Coronary artery (tissue), 2 donors: Measurements from ENCODE around the gene RPL38.
A peak's percentile ranks its signal among the peaks of the same experiment; 100 is the strongest.

ENCODE experiments used
- DNase-seq: peaks from one replicate; pipeline ENCODE4 v3.0.0-alpha.2; 2017; ENCODE audit warnings: low spot score
- H3K27ac ChIP-seq, 2 donors: fragments of 200-600 bp; sonication (generic); one replicate each; pipeline ENCODE4 v1.5.1; 2016 to 2019
- H3K4me3 ChIP-seq: fragments of 200-600 bp; sonication (generic); 2 replicates; pipeline ENCODE4 v1.5.1; 2016; ENCODE audit warnings: mild to moderate bottlenecking, moderate library complexity
- CTCF ChIP-seq: fragments of 200-600 bp; sonication (generic); IDR thresholded peaks from one replicate; pipeline ENCODE4 v1.5.1; 2019; ENCODE audit warnings: antibody characterized with exemption

RPL38 gene

GRCh38 chr17:74241431-74241830 is 38.0 kb downstream of the RPL38 start:
- no peak for TF ChIP-seq CTCF
- peak overlapping the region in 1 of 2 donors; percentile 31 for H3K27ac ChIP-seq
- no peak for DNase-seq
- no peak overlapping the region for H3K4me3 ChIP-seq

- Histone ChIP-seq H3K27ac (no peak overlapping the region), H3K4me3 (no peak overlapping the region)
- DNase-seq: no peak
- TF ChIP-seq CTCF: no peak
These were observed 38.4 kb downstream of the RPL38 start for GRCh38 chr17:74241847-74242246.

DNA sequence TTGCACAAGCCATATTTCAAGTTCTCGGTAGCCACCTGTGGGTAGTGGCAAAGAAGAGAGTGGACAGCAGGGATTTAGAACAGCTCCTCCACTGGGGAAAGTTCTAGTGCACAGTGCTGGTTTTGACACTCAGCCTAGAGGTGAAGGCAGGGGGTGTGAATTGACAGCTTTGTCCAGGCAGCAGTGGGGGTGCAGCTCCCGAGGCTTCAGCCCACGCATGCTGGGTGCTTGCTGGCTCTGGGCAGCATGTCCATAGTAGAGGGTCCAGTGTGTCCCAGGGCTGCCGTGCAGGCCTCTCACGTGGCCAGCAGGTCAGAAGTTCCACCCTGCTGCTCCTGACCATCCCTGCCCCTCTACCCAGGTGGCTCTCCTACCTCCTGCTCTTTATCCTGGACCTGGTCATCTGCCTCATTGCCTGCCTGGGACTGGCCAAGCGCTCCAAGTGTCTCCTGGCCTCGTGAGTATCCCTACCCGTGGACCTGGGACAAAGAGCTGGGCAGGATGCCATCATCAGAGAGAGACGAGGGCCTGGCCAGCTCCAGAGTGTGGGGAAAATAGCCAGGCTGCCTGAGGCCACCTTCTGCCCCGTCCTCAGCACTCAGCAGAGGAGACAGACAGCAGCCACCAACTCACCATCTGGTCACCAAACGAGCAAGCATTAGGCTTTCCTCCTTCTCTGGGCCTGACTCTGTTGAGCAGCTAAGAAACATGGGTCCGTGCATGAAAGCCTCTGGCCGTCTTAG is 39.7 kb downstream of the RPL38 start:
- DNase-seq: no peak
- TF ChIP-seq CTCF: no peak
- Histone ChIP-seq H3K4me3 (no peak overlapping the region), H3K27ac (no peak overlapping the region)

DNA sequence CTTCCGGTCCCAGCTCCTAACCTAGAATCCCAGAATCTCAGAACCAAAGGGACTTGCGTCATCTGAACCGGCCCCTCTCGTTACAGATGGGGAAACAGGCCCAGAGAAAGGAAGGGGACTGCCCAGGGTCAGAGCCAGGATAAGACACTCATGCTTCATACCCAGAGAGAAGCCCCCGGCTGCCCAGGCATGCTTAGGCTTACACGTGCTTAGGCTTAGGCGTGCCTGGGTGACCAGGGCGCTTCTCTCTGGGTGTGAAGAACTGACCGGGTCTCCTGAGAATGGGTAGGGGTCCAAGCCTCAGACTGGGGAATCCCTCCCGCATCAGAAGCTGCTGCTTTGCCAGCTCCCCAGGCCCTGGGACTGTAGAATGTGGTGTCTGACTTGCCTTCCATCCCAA is 40.6 kb downstream of the RPL38 start:
- no peak for TF ChIP-seq CTCF
- Histone ChIP-seq H3K4me3 (no peak overlapping the region), H3K27ac (no peak overlapping the region)
- DNase-seq: no peak

DNA sequence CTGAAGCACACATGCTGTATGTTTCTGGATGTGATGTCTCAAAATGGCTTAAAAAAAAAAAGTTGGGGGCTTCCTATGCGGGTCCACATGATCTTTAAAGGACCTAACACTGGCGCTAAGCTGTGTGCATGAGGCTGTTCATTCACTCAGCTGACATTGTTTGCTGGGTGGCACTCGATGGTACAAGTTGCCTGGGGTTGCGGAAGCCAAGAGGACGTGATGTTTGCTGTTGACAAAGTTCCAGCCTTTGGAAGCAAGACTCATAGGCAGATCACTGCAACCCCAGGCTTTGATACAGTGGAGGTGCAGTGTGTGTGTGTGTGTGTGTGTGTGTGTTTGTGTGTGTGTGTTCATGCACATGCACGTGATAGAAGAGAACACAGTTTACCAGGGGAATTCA is 41.1 kb downstream of the RPL38 start:
- no peak for DNase-seq
- H3K4me3 ChIP-seq: no peak overlapping the region
- TF ChIP-seq CTCF: no peak
- no peak overlapping the region for H3K27ac ChIP-seq

- Histone ChIP-seq H3K27ac (peak overlapping the region in 1 of 2 donors; percentile 41), H3K4me3 (no peak overlapping the region)
- no peak for DNase-seq
- TF ChIP-seq CTCF: no peak
These were observed 41.8 kb downstream of the RPL38 start for GRCh38 chr17:74245145-74245831.

DNA sequence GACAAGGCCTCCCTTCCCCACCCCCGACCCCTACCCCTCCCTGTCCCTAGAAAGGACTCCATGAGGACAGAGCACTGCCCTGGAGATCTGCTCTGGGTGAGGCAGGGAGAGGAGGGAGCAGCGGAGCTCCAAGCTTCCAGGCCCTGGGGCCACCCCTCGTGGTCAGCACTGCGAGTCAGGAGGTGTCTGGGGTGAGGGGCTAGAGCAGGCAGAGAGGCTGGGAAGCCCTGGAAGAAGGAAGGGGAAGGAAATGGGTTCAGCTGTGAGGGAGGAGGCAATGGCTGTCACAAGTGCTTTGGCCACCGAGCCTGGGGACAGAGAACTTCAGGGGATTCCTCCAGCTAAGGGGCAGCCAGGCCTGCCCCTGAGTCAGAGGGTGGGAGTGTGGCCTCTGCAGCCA is 42.4 kb downstream of the RPL38 start:
- Histone ChIP-seq H3K4me3 (no peak overlapping the region), H3K27ac (peak overlapping the region in 1 of 2 donors; percentile 41)
- no peak for TF ChIP-seq CTCF
- DNase-seq: no peak
